Frontal cortex (tissue), 4 donors: ENCODE measurements around the gene L3MBTL2. TPM values are rescaled to one million over a fixed set of nuclear protein-coding genes. Genes with fewer than 3 reads are reported as not detected.
"Not testable (repeated sequence)": the region's sequence is repeated elsewhere in the genome, so short reads cannot be mapped to it uniquely, and the experiment has no call there.

ENCODE experiments used
- DNase-seq, 2 donors: peaks; one replicate each; pipeline ENCODE4 v3.0.0; 2012; ENCODE audit warnings: low spot score in 2 of 2
- FAIRE-seq: peaks from 2 replicates; lab custom pipeline; 2012; peaks lifted over from hg19 to GRCh38; lab: Jason Lieb, UNC
- total RNA-seq: library from RNA; depleted of rRNA; stranded (reverse); fragments of >200 nt; gene quantifications from one replicate; pipeline ENCODE4 v1.2.3, GENCODE V29; 2014
- donor health status: control.
- donor health status: control.
- donor health status: control.

The L3MBTL2 gene
- total RNA-seq, 1 donor from 2014 or later = 22.8 TPM

DNA sequence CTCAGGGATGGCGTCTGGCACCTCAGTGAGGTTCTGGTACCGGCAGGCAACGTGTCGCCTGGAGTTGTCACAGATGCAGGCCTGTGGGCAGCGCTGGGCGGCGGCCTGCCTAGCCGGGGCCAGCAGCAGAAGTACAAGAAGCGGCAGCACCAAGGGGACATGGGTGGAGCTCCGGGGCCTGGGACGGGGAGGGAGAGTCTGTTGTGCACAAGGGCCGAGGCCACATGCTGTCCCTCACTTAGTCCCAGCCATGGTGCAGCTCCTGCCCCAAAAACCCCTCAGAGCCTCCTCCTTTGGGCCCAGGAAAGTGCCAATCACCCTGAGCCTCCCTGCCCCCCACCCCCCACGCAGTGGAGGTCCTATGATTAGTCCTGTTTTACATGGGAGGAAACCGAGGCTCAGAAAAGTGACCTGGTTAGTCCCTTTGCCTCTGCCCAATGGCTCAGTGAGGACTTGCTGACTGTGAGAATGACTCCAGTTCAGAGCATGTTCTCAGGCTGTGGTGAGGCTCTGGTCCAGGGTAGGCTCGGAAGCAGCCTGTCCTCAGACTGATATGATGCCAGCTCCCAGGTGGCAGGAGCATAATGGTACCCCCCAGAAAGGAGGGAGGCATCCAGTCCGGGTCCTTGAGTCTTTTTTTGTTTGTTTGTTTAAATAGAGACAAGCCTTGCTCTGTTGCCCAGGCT, 34.5 kb downstream of the L3MBTL2 start:
- DNase-seq = peak in 1 of 2 donors; percentile 72
- no peak for FAIRE-seq

GRCh38 chr22:41240377-41241132, 35.4 kb downstream of the L3MBTL2 start, which contains the start of gene CHADL:
TSS of gene CHADL (minus strand) at chr22:41240931. CDS start at chr22:41240881, 50 bp downstream.
- no peak for FAIRE-seq
- peak; percentile 86 to 93 for DNase-seq

- DNase-seq = no peak
- FAIRE-seq = no peak
Measured at GRCh38 chr22:41241133-41241676, 36.1 kb downstream of the L3MBTL2 start.

- FAIRE-seq (no peak), DNase-seq (no peak)
Measured at GRCh38 chr22:41242396-41243117, 37.4 kb downstream of the L3MBTL2 start.

GRCh38 chr22:41243361-41243760, 38.2 kb downstream of the L3MBTL2 start:
- no peak for FAIRE-seq
- DNase-seq = no peak

GRCh38 chr22:41245917-41246499, 40.9 kb downstream of the L3MBTL2 start:
- no peak for FAIRE-seq

GRCh38 chr22:41247703-41248102, 42.6 kb downstream of the L3MBTL2 start:
- DNase-seq = no peak
- no peak for FAIRE-seq

More at GRCh38 chr22:41245917-41246499, 40.9 kb downstream of the L3MBTL2 start:
- no peak for DNase-seq

- DNase-seq (no peak), FAIRE-seq (no peak)
Measured at GRCh38 chr22:41248314-41248713, 43.2 kb downstream of the L3MBTL2 start.

DNA sequence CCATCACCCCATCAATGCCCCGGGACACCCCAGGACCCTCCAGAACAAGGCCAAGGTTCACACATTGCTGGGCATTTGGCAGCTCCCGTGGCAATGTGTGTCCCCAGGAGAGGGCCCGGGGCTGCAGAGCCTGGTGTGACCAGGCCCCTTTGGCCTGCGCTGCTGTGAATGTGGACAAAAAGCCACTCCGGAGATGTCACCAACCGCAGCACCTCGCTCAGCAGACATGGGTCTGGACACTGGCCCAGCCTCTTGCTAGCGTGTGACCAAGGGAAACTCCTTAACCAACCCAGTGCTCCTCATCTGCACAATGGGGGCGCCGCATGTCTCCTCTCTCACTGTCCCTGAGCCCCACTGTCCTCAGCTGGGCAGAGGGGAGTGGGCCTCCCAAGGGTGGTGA, 43.6 kb downstream of the L3MBTL2 start:
- DNase-seq = no peak
- FAIRE-seq = no peak

- DNase-seq (no peak), FAIRE-seq (no peak)
Measured at GRCh38 chr22:41249442-41249841, 44.3 kb downstream of the L3MBTL2 start.

DNA sequence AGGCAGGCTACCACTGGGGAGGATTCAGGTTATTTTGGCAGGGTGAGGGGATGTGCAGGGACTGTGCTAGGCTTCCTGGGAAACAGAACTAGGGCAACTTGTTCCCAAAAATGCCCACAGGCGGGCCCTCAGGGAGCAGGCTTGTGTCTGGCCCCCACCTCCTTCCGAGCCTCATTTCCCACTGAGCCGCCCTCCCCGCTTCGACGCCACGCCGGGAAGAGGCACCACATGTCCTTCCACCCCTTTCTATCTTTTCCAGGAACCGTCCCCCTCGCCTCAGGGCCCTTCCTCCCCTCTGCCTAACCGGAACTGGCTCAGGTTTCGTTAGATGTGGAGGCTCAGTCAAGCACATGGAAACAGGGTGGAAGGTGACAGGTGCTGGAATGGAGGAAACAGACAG, 45.0 kb downstream of the L3MBTL2 start:
- FAIRE-seq = no peak
- no peak for DNase-seq

- DNase-seq (no peak), FAIRE-seq (no peak)
Measured at GRCh38 chr22:41252365-41252764, 47.3 kb downstream of the L3MBTL2 start.

GRCh38 chr22:41254230-41254629, 49.1 kb downstream of the L3MBTL2 start:
- FAIRE-seq = no peak

DNA sequence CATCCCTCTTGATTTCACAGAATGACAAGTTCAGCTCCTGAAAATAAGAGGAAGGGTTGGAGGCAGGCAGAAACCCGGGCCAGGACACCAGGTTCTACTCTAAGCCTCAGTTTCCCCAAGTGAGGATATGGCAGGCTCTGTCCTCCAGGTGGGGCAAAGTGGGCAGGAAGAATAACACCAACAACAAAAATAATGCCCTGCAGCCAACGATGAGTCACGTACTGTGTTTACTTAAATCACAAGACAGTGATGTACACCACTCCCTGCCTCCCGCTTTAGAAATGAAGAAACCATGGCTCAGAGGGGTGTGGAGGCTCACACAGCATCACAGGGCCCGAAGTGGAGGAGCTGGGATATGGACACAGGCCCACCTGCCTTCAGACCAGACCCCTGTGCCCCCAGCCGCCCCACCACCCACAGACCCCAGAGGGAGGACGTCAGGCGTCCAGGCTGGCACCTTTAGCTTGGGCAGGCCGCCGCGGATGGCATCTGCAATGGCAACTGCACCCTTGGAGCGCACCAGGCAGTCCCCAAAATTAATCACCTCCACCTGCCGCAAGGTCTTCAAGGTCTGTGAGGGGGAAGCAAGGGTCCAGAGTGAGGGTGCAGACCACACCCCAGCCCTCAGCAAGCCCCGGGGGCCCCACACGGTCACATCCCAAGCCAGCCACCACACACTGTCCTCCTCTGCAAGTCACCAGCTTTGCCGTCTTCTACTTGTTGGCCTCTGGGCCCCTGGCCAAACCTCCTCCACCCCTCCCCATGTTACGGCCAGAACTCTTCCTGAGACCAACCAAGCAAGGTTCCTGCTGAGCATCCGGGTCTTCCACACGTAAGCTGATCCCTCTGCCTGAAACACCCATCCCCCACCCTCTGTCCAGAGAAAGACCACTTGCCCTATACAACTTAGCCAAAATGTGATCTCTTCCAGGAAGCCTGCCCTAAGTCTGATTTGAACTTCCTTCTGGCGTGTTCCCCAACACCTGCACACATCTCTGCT, 51.4 kb downstream of the L3MBTL2 start:
- no peak for FAIRE-seq
- DNase-seq = no peak

More at GRCh38 chr22:41254230-41254629, 49.1 kb downstream of the L3MBTL2 start:
- no peak for DNase-seq

DNA sequence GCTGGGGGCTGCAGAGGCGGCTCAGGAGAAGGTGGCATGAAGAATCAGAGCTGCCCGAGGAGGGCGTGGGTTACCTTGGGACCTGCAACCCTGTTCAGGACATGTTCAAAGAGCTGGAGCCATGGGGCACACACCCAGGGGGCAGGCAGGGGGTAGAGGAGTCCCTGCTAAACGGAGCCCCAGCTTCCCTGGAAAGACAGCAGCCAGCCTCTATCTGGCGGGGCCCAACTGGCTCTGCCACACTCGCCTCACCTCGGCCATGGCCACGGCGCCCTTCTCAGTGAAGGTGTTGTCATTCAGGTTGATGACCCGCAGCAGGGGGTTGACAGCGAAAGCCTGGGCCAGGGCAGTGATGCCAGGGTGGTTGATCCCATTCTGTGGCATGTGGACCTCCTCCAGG, 52.6 kb downstream of the L3MBTL2 start:
- FAIRE-seq (no peak), DNase-seq (no peak)

GRCh38 chr22:41259756-41260155, 54.6 kb downstream of the L3MBTL2 start:
- not testable (repeated sequence) for DNase-seq, FAIRE-seq

DNA sequence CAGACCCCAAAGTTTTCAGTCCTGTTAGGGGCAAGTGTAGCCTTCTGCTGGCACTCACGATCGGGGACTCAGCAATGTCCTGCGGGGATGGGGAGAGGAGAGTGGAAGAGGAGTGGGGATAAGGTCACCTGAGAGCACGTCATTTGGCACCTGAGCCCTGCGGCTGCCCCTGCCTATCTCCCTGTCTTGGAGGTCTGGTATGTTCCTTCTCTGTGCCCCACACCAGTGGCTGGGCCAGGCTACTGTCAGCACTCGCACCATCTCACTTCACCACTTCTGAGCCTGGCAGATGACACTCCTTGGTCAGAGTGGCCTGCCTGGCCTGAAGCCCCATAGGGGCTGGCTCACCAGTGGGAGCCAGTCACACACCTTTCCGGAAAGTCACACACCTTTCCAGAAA, 55.8 kb downstream of the L3MBTL2 start:
- FAIRE-seq (no peak), DNase-seq (no peak)

DNA sequence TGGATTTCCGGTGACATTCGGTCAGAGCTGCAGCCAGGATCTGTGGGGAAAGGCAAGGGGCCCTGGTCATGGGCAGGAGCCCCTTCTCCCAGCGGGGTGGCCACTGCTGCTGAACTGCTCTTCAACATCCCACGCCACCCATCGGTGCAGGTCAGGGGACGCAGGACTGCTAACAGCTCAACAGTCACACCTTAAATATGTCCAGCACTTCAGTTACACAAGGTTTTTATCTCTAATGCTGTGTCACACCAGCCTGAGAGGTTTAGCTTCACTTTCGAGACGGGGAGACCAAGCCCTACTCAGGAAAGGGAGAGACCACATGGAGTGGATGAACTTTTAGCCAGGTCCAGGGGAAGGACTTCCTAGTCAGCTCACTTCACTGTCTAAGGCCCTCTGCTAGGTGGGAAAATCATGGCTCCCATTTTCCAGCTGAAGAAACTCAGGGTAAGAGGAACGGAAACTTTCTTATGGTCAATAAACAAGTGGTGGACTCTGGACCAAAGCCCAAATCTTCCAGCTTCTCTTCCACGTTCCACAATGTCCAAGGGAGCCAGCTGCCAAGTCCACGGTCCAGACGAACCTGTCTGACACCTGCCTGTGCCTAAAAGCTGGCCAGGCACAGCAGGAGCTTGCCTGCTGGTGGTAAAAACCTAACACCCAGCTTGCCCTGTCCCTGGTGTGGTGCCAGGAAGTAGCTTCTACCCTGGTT, 56.6 kb downstream of the L3MBTL2 start:
- FAIRE-seq = no peak
- DNase-seq = no peak
